HEK293T (cell line): ENCODE measurements around the gene UBE2QL1.

Source experiments
- CTCF ChIA-PET: fragments of 350-600 bp; formaldehyde crosslinking; extraction: SDS; loops from one replicate; lab custom pipeline; 2021; ENCODE audit warnings: antibody characterized with exemption, inconsistent platforms; lab: Yijun Ruan, JAX
- POLR2A ChIA-PET: fragments of 350-600 bp; formaldehyde crosslinking; extraction: SDS; loops from one replicate; lab custom pipeline; 2020; ENCODE audit warnings: antibody characterized with exemption, inconsistent platforms; lab: Yijun Ruan, JAX
- DNase-seq: peaks from one replicate; pipeline ENCODE4 v3.0.0; 2012; ENCODE audit warnings: mixed read lengths; ENCODE audit errors: extremely low spot score
- ARNT ChIP-seq: fragments of 450-650 bp; IDR thresholded peaks from 2 replicates; pipeline ENCODE4 v1.6.1; 2017; ENCODE audit warnings: mild to moderate bottlenecking
- BHLHE40 ChIP-seq: fragments of 450-650 bp; IDR thresholded peaks from 2 replicates; pipeline ENCODE4 v1.6.1; 2016; ENCODE audit warnings: mild to moderate bottlenecking, moderate library complexity, borderline replicate concordance
- CTBP1 ChIP-seq: fragments of 450-650 bp; IDR thresholded peaks from 2 replicates; pipeline ENCODE4 v1.6.1; 2016; ENCODE audit warnings: borderline replicate concordance
- ELF4 ChIP-seq: fragments of 450-650 bp; IDR thresholded peaks from 2 replicates; pipeline ENCODE4 v1.6.1; 2017; ENCODE audit warnings: antibody characterized with exemption
- FOXA1 ChIP-seq: fragments of 450-650 bp; IDR thresholded peaks from 2 replicates; pipeline ENCODE4 v1.6.1; 2016; ENCODE audit warnings: mild to moderate bottlenecking
- FOXK2 ChIP-seq: fragments of 450-650 bp; IDR thresholded peaks from 2 replicates; pipeline ENCODE4 v1.6.1; 2016; ENCODE audit warnings: mild to moderate bottlenecking
- FOXM1 ChIP-seq: fragments of 450-650 bp; IDR thresholded peaks from 2 replicates; pipeline ENCODE4 v1.6.1; 2017; ENCODE audit warnings: mild to moderate bottlenecking, borderline replicate concordance
- HDGF ChIP-seq: fragments of 450-650 bp; IDR thresholded peaks from 2 replicates; pipeline ENCODE4 v1.6.1; 2017; ENCODE audit warnings: antibody characterized with exemption, borderline replicate concordance
- L3MBTL2 ChIP-seq: fragments of 450-650 bp; conservative IDR thresholded peaks from 2 replicates; pipeline ENCODE4 v1.6.1; 2016; ENCODE audit warnings: mild to moderate bottlenecking
- LEF1 ChIP-seq: fragments of 450-650 bp; IDR thresholded peaks from 2 replicates; pipeline ENCODE4 v1.6.1; 2017; ENCODE audit warnings: mild to moderate bottlenecking, borderline replicate concordance
- NFRKB ChIP-seq: fragments of 450-650 bp; IDR thresholded peaks from 2 replicates; pipeline ENCODE4 v1.6.1; 2016; ENCODE audit warnings: mild to moderate bottlenecking, moderate library complexity
- SP1 ChIP-seq: fragments of 450-650 bp; IDR thresholded peaks from 2 replicates; pipeline ENCODE4 v1.6.1; 2017
- SUZ12 ChIP-seq: fragments of 450-650 bp; IDR thresholded peaks from 2 replicates; pipeline ENCODE4 v1.6.1; 2016; ENCODE audit warnings: mild to moderate bottlenecking
- TARDBP ChIP-seq: fragments of 450-650 bp; IDR thresholded peaks from 2 replicates; pipeline ENCODE4 v1.6.1; 2016
- ZNF384 ChIP-seq: fragments of 450-650 bp; IDR thresholded peaks from 2 replicates; pipeline ENCODE4 v1.6.1; 2016
- TF ChIP-seq, protein P1 (sequence below): fragments of 450-650 bp; IDR thresholded peaks from 2 replicates; pipeline ENCODE4 v1.6.1; 2016

Gene UBE2QL1

DNA sequence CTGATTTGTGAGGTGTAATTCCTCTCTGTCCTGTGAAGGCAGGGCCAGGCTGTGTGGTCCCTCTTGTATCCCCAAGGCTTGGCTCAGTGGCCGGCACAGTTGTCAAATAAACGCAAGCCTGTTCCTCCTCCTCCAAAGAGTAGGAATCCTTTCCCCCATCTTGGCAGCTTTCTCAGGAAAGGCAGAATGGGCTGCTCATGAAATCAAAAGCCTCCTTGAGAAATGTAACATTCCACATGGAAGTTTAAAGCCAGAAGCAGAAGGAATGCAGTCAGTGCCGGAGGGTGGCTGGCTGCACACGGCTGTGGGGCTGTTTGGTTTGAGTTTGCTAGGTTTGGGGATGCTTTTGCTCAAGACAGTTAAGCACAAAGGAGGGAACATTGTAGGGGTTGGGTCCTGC lies 35.8 kb upstream of the UBE2QL1 start:
- CTCF ChIA-PET, result no interaction called here
- TF ChIP-seq, protein P1, sequence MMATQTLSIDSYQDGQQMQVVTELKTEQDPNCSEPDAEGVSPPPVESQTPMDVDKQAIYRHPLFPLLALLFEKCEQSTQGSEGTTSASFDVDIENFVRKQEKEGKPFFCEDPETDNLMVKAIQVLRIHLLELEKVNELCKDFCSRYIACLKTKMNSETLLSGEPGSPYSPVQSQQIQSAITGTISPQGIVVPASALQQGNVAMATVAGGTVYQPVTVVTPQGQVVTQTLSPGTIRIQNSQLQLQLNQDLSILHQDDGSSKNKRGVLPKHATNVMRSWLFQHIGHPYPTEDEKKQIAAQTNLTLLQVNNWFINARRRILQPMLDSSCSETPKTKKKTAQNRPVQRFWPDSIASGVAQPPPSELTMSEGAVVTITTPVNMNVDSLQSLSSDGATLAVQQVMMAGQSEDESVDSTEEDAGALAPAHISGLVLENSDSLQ, result no peak
- TF ChIP-seq FOXA1 (no peak), SUZ12 (no peak), CTBP1 (no peak), ELF4 (no peak), BHLHE40 (no peak), SP1 (no peak), TARDBP (no peak)
- DNase-seq, result no peak
- POLR2A ChIA-PET, result no interaction called here

DNA sequence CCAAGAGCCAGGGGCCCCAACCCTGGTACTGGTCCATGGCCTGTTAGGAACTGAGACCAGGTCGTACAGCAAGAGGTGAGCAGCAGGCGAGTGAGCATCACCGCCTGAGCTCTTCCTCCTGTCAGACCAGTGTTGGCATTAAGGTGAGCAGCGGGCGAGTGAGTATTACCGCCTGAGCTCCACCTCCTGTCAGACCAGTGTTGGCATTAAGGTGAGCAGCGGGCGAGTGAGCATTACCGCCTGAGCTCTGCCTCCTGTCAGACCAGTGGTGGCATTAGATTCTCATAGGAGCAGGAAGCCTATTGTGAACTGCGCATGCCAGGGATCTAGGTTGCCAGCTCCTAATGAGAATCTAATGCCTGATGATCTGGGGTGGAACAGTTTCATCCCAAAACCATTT lies 31.0 kb upstream of the UBE2QL1 start:
- ChIA-PET CTCF (no interaction called here), POLR2A (no interaction called here)
- TF ChIP-seq ZNF384, result no peak
- TF ChIP-seq ARNT, result no peak
- TF ChIP-seq FOXM1, result no peak
- TF ChIP-seq, protein P1, result no peak
- no peak for TF ChIP-seq HDGF
- no peak for TF ChIP-seq SUZ12
- TF ChIP-seq BHLHE40, result no peak
- TF ChIP-seq FOXA1, result no peak
- TF ChIP-seq SP1, result no peak
- TF ChIP-seq LEF1, result no peak
- no peak for TF ChIP-seq NFRKB
- no peak for TF ChIP-seq FOXK2
- TF ChIP-seq TARDBP, result no peak
- no peak for TF ChIP-seq ELF4
- no peak for TF ChIP-seq CTBP1
- no peak for TF ChIP-seq L3MBTL2

DNA sequence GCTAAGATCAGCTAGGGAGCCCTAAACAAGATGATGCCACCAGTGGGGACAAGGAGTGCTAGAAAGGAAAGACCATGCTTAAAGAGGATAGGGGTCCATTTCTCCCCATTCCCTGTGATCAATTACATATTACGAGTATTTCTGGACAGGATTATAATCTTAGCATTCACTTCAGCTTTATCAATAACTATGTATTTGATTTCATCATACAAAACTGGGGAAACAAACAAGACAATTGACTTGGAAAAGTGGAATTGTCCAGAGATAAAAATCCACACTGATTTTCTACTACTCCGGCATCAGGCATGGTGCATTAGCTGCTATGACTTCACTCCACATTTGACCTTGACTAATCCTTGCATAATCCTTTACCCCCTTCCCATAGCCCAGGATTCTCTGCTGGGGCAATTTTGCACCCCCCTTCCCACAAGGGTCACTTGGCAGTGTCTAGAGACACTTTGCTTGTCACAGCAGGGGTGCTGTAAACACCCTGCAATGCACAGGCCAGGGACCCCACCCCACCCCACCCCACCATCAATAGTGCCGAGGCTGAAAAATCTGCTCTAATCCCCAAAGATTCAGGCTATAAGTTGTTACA lies 29.9 kb upstream of the UBE2QL1 start:
- ChIA-PET CTCF (interaction anchor here (1.6 kb wide), 1 partner anchor 10 kb away, joined by 3 read pairs; no protein-coding TSS in a partner anchor), POLR2A (no interaction called here)
- no peak for DNase-seq
- no peak for TF ChIP-seq HDGF
- no peak for TF ChIP-seq NFRKB
- no peak for TF ChIP-seq FOXK2
- no peak for TF ChIP-seq FOXM1
- TF ChIP-seq SUZ12, result no peak
- TF ChIP-seq ELF4, result no peak
- no peak for TF ChIP-seq L3MBTL2
- no peak for TF ChIP-seq SP1
- no peak for TF ChIP-seq CTBP1
- TF ChIP-seq FOXA1, result no peak
- no peak for TF ChIP-seq BHLHE40
- TF ChIP-seq TARDBP, result no peak
- TF ChIP-seq LEF1, result no peak
- no peak for TF ChIP-seq ZNF384
- TF ChIP-seq ARNT, result no peak
- TF ChIP-seq, protein P1, result no peak

More for the DNA sequence above, 31.0 kb upstream of the UBE2QL1 start:
- no peak for DNase-seq

DNA sequence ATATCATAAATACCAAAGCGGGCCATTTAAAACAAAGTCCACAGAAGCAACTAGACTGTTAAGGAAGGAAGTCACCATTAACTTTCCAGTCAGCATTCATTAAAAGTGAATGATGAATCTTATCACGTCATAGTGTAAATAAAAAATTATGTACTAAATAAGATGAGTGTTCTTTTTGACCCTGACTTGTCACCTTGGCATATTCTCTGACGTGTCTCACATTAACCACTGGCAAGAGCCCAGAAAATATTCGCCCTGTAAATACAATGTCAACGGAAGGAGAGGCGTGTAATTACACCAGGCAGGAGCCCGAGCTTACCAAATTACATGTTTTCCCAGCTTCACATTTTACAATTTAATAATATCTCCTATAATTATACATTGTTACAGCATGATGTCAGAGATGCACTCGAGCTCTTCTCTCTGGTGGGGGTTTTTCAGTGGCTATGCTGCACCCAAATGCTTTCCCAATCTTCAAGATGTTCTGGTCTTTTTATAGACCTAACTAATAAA lies 29.3 kb upstream of the UBE2QL1 start:
- TF ChIP-seq FOXK2 (no peak), SUZ12 (no peak)
- TF ChIP-seq, protein P1, result 0 out of 2 replicates have a peak, but pooled peaks have one; percentile 2
- ChIA-PET POLR2A (no interaction called here), CTCF (interaction anchor here (1.6 kb wide), 1 partner anchor 11 kb away, joined by 3 read pairs; no protein-coding TSS in a partner anchor)
- DNase-seq, result no peak

DNA sequence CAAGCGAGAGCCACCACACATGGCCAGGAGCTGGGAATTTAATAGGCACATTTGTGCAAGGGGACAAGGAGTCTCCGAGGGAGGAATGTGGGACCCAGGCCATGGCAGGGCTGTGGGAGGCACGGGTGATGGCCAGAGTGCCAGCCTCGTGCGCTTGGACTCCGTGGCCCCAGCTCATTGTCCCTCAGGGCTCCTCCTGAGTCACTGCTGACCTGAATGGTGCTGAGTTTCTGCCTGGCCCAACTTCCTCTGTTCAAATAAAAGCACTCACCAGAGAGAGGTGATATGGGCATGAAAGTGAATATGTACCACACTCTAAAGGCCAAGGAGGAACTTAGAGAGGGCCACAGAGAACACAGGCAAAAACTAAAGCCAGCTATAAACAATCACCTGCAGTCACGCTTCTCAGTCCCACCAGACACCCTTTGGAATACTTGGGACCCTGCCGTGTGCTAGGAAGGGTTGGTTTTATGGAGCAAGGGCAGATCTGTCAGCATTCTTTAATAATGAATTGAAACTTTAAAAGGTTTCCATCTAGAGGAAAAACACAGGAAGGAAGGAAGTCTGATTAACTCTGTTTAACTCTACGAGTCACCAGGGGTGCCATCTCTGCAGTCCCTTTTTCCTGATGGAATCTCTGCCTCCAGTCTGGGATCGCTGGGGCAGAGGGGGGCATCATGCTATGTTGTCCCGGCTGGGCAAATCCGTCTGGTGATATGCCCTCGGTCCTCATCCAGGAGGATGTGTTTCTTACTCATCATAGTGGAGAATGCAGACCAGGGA lies 25.1 kb upstream of the UBE2QL1 start:
- no peak for DNase-seq
- POLR2A ChIA-PET, result no interaction called here
- no peak for TF ChIP-seq TARDBP
- no peak for TF ChIP-seq BHLHE40
- no peak for TF ChIP-seq L3MBTL2
- TF ChIP-seq ELF4, result no peak
- TF ChIP-seq FOXA1, result no peak
- no peak for TF ChIP-seq FOXM1
- TF ChIP-seq, protein P1, result no peak
- no peak for TF ChIP-seq FOXK2
- TF ChIP-seq SP1, result no peak
- CTCF ChIA-PET, result no interaction called here
